22Rv1 (cell line): ENCODE data around the gene ZFYVE19.

Source experiments
- ZFX ChIP-seq: fragments of 450-650 bp; IDR thresholded peaks from 2 replicates; pipeline ENCODE4 v1.6.1; 2017; ENCODE audit warnings: antibody characterized with exemption, borderline replicate concordance
- TF ChIP-seq, protein P1 (sequence below): fragments of 450-650 bp; IDR thresholded peaks from 2 replicates; pipeline ENCODE4 v1.5.1; 2017; ENCODE audit warnings: mild to moderate bottlenecking

DNA sequence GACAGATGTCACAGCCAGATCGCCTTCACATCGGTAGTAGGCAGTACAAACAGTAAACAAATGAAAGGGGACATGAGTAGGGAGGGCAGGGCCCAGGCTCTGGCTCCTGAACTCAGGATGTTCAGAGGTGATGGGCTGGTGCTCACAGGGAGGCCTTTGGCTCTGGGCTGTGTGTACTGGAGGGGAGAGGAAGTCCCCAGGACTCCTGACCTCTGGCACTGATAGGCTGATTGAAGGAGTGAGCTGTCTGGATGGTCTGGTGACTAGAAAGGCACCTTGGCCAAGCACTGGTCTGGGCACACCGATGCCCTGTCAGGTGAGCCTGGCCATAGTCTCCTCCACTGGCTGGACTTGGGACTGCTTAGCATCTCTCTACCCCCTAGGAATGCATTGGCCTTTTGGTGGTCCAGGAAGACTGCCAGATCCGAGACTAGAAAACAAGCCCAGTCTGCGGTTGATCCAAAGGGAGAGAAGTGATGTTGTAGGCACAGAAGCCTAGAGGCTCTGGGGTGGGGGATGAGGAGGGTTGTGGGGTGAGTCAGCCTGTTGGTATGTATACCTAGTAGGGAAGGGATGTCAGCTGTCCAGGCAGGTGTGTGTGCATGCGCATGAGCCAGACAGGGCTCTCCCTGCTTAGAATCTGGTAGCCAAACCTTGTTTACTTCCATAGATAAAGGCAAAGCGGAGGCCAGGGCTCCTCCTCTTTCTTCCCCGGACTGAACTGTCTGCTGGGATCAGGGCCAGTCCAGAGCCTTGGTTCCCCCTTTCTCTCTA lies 38.8 kb downstream of the ZFYVE19 start:
- TF ChIP-seq, protein P1, sequence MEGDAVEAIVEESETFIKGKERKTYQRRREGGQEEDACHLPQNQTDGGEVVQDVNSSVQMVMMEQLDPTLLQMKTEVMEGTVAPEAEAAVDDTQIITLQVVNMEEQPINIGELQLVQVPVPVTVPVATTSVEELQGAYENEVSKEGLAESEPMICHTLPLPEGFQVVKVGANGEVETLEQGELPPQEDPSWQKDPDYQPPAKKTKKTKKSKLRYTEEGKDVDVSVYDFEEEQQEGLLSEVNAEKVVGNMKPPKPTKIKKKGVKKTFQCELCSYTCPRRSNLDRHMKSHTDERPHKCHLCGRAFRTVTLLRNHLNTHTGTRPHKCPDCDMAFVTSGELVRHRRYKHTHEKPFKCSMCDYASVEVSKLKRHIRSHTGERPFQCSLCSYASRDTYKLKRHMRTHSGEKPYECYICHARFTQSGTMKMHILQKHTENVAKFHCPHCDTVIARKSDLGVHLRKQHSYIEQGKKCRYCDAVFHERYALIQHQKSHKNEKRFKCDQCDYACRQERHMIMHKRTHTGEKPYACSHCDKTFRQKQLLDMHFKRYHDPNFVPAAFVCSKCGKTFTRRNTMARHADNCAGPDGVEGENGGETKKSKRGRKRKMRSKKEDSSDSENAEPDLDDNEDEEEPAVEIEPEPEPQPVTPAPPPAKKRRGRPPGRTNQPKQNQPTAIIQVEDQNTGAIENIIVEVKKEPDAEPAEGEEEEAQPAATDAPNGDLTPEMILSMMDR = no peak
- no peak for TF ChIP-seq ZFX
